ENCODE measurements around the gene SEMA5A.

Gene SEMA5A

DNA sequence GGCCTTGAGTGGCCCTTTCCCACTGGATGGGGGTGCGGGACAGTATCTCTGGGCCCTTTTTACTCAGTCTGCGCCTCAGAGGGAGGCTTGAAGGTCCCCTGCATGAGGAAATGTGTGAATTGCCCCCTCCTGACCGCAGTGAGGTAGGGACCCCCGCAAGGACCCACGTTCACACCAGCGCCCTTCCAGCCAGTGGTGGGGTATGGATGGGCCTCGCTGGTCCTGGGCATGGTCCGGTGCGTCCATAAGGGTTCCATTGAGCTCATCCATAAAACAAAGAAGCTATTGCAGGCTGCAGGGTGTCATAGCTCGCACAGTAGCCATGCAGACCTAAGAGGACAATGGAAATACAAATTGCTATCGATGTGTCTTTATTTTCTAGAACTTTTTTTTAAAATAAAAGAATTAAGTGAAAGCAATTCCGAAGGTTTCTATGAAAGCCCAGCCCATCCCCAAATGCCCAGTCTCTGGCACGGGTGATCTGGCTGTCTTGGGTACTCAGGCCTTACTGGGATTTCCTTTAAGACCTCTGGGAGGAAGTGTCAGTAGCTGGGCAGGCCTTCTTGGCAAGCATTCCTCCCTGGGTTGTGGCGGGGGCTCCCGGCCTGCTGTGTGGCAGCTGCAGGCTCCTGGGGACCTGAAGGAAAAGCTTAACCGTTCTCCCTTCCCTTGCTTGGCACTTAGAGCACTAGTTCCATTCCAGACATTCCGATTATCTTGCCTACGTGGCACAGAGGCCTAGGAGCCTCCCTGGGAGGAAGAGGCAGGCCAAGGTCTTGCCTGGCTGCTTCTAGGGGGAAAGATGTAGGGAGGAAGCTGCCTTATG is 1.5 kb upstream of the SEMA5A start:
- peaks cover 14% of the 10 kb centered on the region for H3K4me1 ChIP-seq (ENCODE audit: control insufficient read depth, insufficient read depth, low read length)
- no peak overlapping the region for H3K27ac ChIP-seq (ENCODE audit: low read depth, low read length)
- H3K27me3 ChIP-seq (ENCODE audit: control insufficient read depth, insufficient read depth, low read length) = peaks cover 6% of the 10 kb centered on the region; the same call in 1 of the 2 replicates
- H3K36me3 ChIP-seq (ENCODE audit: control insufficient read depth, insufficient read depth, low read length) = peaks cover 26% of the 10 kb centered on the region
- H3K9ac ChIP-seq (ENCODE audit: low read depth, low read length) = no peak overlapping the region
- peak overlapping the region; percentile 80 for H3K4me3 ChIP-seq (ENCODE audit: low read depth, low read length)
- H3K9me3 ChIP-seq (ENCODE audit: control insufficient read depth, insufficient read depth, low read length) = no peaks in the 10 kb centered on the region

DNA sequence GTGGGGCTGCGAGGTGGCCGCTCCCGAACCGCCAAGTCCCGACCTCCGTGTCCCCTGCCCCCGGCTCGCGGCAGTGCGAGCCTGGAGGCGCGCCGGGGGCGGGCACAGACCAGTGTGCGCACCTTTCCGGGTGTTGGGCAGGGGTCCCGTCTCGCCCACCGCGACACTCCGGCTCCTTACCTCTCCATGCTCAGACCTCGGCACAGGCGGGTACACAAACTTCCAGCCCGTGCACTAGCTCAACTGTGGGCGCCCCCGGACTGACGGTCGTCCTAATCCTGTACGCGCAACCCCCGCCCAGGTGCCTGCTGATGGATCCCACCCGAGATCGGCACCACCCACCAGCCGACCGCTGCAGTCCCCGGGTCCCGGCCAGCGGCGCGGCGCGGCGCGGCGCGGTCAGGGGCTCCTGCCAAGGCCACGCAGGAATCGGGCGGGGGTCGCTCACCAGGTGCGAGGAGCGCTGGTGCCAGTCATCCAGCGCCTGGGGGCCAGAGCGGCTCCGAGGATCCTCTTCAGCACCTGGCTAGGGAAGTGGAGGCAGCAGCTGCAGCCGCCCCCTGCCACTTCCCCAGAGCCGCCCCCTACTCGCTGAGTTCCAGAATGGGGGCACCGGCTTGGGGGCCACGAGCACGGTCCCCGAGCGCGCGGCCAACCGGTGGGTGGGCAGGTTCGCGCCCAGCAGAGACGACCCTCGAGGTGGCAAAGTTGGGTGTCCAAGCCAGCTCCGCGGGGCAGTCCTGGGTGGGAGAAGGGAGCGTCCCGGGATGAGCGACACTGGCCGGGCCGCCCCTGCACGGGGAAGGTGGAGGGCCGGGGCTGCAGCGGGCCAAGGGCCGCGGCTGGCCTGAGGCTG is 511 bp downstream of the SEMA5A start:
- H3K36me3 ChIP-seq (ENCODE audit: control insufficient read depth, insufficient read depth, low read length) = peaks cover 18% of the 10 kb centered on the region
- peak overlapping the region; percentile 86 for H3K9ac ChIP-seq (ENCODE audit: low read depth, low read length)
- H3K4me3 ChIP-seq (ENCODE audit: low read depth, low read length) = peak overlapping the region; percentile 96
- peaks cover 14% of the 10 kb centered on the region for H3K4me1 ChIP-seq (ENCODE audit: control insufficient read depth, insufficient read depth, low read length)
- no peaks in the 10 kb centered on the region for H3K9me3 ChIP-seq (ENCODE audit: control insufficient read depth, insufficient read depth, low read length)
- H3K27me3 ChIP-seq (ENCODE audit: control insufficient read depth, insufficient read depth, low read length) = peaks cover 6% of the 10 kb centered on the region; the same call in 1 of the 2 replicates
- H3K27ac ChIP-seq (ENCODE audit: low read depth, low read length) = no peak overlapping the region

DNA sequence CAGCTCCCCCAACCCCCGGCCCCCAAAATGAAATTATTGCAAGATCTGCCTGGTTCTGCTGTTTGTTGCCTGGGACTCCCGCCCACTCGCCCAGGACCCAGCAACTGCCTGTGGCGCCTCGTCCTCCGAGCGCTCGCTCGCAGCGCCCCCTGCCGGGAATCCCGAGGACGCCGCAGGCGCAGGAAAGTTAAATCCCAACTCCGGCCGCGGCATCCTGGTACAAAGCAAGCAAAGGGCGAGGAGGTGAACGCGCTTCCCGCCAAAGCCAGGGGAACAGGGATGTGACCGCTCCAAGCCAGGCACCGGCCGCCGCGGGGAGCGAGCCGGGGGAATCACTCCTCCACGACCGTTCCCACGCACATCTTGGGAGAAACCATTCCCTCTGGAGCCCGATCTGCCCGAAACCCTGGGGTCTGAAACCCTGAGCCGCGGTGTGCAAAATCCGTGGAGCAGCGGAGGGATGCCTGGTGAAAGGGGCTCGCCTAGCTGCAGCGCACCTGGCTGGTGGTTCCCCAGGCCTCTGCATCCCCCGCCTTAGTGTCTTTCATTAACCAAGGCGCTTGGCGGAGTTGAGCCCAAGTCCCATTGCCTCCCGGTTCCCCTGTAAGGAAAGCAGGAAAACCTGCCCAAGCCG is 1.3 kb downstream of the SEMA5A start:
- Histone ChIP-seq H3K4me3 (ENCODE audit: low read depth, low read length) (peak overlapping the region; percentile 96), H3K9ac (ENCODE audit: low read depth, low read length) (peak overlapping the region; percentile 86)

DNA sequence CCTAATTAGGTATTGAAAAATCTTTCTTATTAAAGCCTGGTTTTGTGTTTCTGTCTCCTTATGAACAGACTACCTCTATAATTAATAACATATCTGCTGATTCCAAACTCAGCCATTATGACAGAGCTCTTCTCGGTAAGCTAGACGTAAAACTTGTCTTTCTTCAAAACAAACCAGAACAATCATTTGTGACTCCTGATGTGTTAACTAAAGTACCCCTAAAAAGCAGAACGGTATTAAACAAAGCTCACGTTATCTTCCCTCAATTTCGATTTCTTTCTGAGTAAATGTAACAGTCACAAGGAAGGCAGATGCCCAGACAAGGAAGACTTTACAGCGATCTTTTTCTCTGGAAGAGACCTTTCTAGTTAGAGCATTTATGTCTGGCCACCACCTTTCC is 1.8 kb downstream of the SEMA5A start:
- peak overlapping the region; percentile 96 for H3K4me3 ChIP-seq (ENCODE audit: low read depth, low read length)

More for the DNA sequence above, 1.3 kb downstream of the SEMA5A start:
- H3K27ac ChIP-seq (ENCODE audit: low read depth, low read length) = no peak overlapping the region
- no peaks in the 10 kb centered on the region for H3K9me3 ChIP-seq (ENCODE audit: control insufficient read depth, insufficient read depth, low read length)
- H3K36me3 ChIP-seq (ENCODE audit: control insufficient read depth, insufficient read depth, low read length) = peaks cover 13% of the 10 kb centered on the region
- H3K27me3 ChIP-seq (ENCODE audit: control insufficient read depth, insufficient read depth, low read length) = peaks cover 6% of the 10 kb centered on the region; the same call in 1 of the 2 replicates
- H3K4me1 ChIP-seq (ENCODE audit: control insufficient read depth, insufficient read depth, low read length) = peaks cover 14% of the 10 kb centered on the region

DNA sequence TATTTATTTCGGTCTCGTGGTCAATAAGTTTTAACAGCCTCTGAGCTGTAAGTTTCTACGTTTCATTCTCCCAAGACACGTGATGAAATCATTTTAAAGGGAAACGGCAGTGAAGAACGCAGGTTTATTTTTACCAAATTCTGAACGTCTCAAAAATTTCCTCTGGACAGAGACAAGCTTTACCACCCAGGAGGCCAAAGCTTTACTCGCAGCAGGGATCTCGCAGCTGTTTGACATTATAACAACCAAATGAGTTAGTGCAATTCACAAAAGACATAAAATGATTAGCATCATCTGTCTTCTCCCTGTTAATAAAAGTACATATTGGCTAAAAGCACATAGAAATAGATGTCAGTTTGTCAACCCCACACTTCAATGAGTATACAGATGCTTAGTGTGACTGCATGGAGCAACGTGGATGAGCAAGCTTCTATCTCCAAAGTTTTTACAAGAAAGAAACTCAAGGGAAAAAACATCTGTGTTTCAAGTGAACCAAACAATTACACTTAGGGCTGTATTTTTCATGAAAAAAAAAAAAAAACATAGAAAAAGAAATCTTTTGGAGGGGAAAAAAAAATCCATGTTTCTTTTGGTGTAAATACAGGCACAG is 2.5 kb downstream of the SEMA5A start:
- Histone ChIP-seq H3K27me3 (ENCODE audit: control insufficient read depth, insufficient read depth, low read length) (peaks cover 6% of the 10 kb centered on the region; the same call in 1 of the 2 replicates), H3K36me3 (ENCODE audit: control insufficient read depth, insufficient read depth, low read length) (0 out of 2 replicates have a peak, but pooled peaks cover under 1% of the 10 kb centered on the region), H3K4me3 (ENCODE audit: low read depth, low read length) (no peak overlapping the region), H3K27ac (ENCODE audit: low read depth, low read length) (no peak overlapping the region), H3K9me3 (ENCODE audit: control insufficient read depth, insufficient read depth, low read length) (no peaks in the 10 kb centered on the region), H3K9ac (ENCODE audit: low read depth, low read length) (no peak overlapping the region), H3K4me1 (ENCODE audit: control insufficient read depth, insufficient read depth, low read length) (peaks cover 14% of the 10 kb centered on the region)

More for the DNA sequence above, 1.8 kb downstream of the SEMA5A start:
- H3K9ac ChIP-seq (ENCODE audit: low read depth, low read length) = peak overlapping the region; percentile 6; the same call in 1 of the 2 replicates
- H3K27me3 ChIP-seq (ENCODE audit: control insufficient read depth, insufficient read depth, low read length) = peaks cover 6% of the 10 kb centered on the region; the same call in 1 of the 2 replicates
- peaks cover 7% of the 10 kb centered on the region for H3K36me3 ChIP-seq (ENCODE audit: control insufficient read depth, insufficient read depth, low read length)
- peaks cover 14% of the 10 kb centered on the region for H3K4me1 ChIP-seq (ENCODE audit: control insufficient read depth, insufficient read depth, low read length)
- H3K9me3 ChIP-seq (ENCODE audit: control insufficient read depth, insufficient read depth, low read length) = no peaks in the 10 kb centered on the region
- H3K27ac ChIP-seq (ENCODE audit: low read depth, low read length) = no peak overlapping the region

DNA sequence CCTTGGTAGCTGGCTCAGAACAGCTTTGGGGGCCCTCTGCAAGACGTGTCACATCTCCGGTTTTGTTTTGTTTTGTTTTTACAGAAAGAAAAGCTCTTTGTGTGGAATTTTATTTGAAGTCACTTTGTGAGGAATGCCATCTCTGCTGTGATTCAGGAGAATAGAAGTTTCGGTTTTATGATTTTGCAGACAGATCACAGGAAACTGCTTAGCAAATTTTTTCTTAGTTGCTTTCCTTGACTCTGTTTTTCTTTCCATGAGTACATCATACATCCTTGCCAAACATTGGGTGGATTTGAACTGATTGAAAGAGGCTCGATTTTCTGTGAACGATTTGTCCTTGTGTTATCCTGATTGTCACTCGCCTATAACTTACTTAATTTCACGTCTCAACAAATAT is 5.1 kb downstream of the SEMA5A start:
- H3K9me3 ChIP-seq (ENCODE audit: control insufficient read depth, insufficient read depth, low read length) = no peaks in the 10 kb centered on the region
- H3K4me3 ChIP-seq (ENCODE audit: low read depth, low read length) = no peak overlapping the region
- no peaks in the 10 kb centered on the region; the same call in 1 of the 2 replicates for H3K4me1 ChIP-seq (ENCODE audit: control insufficient read depth, insufficient read depth, low read length)
- H3K36me3 ChIP-seq (ENCODE audit: control insufficient read depth, insufficient read depth, low read length) = no peaks in the 10 kb centered on the region
- peaks cover 6% of the 10 kb centered on the region; the same call in 1 of the 2 replicates for H3K27me3 ChIP-seq (ENCODE audit: control insufficient read depth, insufficient read depth, low read length)
- no peak overlapping the region for H3K9ac ChIP-seq (ENCODE audit: low read depth, low read length)
- no peak overlapping the region for H3K27ac ChIP-seq (ENCODE audit: low read depth, low read length)

DNA sequence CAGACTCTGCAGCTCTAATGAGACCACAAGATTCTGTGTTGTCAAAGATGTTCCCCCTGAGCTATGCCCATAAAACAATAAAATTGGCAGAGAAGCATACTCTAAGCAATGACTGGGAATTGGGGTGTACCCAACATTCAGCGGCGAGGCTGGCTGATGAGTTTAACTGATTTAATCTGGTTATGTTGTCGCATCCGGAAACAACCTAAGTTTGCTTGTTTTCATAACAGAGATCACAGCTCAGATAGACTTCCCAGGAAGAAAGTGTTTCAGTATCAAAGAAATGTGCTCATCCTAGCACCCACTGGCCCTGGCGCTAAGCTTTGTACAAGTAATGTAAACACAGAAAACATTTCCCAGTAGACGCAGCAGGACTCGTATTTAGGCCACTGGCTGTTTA is 7.4 kb downstream of the SEMA5A start:
- no peaks in the 10 kb centered on the region for H3K9me3 ChIP-seq (ENCODE audit: control insufficient read depth, insufficient read depth, low read length)
- H3K4me1 ChIP-seq (ENCODE audit: control insufficient read depth, insufficient read depth, low read length) = no peaks in the 10 kb centered on the region; the same call in 1 of the 2 replicates
- H3K36me3 ChIP-seq (ENCODE audit: control insufficient read depth, insufficient read depth, low read length) = no peaks in the 10 kb centered on the region
- no peak overlapping the region for H3K9ac ChIP-seq (ENCODE audit: low read depth, low read length)
- no peak overlapping the region for H3K4me3 ChIP-seq (ENCODE audit: low read depth, low read length)
- no peak overlapping the region for H3K27ac ChIP-seq (ENCODE audit: low read depth, low read length)
- H3K27me3 ChIP-seq (ENCODE audit: control insufficient read depth, insufficient read depth, low read length) = no peaks in the 10 kb centered on the region

DNA sequence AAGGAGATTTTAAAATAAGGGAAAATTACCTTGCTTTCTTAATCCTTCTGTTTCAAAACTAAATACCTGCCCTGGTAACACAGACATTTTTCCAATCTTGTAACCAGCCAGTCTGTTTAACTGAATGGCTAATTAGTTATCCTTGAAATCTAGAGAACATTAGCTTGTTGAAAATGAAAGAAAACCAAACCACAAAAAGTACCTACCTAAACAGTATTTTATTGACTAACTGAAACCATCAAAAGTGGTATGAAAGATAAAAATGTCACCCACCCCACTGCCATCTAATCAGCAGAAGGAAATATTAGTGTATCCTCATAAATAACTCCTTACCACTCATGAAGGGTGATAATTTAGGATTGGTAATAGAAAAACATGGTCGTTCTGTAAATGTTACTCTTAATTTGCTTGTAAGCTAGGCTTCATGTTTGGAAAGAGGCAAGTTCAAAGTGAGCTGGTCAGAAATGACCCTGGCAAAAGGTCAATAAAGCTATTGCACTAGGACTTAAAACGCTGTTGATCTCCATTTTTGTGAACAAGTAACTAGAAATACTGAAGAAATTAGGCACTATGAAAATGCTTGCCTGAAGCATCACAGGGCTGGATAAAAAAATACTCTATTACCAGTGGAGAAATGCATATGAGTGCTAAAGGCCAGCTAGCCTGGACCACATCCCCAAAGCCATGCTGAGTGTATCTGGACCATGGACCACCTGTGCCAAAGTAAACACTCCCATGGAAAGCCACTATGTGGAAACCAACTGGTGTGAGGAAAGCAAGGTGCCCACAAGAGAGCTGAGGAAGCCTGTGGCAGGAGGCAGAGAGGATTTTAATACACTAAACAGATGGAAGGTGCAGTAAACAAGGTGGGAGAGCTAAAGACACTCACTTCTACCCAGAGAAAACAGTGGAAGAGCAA is 8.4 kb downstream of the SEMA5A start:
- no peaks in the 10 kb centered on the region for H3K36me3 ChIP-seq (ENCODE audit: control insufficient read depth, insufficient read depth, low read length)
- H3K4me1 ChIP-seq (ENCODE audit: control insufficient read depth, insufficient read depth, low read length) = peaks cover 5% of the 10 kb centered on the region
- no peak overlapping the region for H3K27ac ChIP-seq (ENCODE audit: low read depth, low read length)
- H3K4me3 ChIP-seq (ENCODE audit: low read depth, low read length) = no peak overlapping the region
- H3K9ac ChIP-seq (ENCODE audit: low read depth, low read length) = no peak overlapping the region
- no peaks in the 10 kb centered on the region for H3K27me3 ChIP-seq (ENCODE audit: control insufficient read depth, insufficient read depth, low read length)
- H3K9me3 ChIP-seq (ENCODE audit: control insufficient read depth, insufficient read depth, low read length) = no peaks in the 10 kb centered on the region

DNA sequence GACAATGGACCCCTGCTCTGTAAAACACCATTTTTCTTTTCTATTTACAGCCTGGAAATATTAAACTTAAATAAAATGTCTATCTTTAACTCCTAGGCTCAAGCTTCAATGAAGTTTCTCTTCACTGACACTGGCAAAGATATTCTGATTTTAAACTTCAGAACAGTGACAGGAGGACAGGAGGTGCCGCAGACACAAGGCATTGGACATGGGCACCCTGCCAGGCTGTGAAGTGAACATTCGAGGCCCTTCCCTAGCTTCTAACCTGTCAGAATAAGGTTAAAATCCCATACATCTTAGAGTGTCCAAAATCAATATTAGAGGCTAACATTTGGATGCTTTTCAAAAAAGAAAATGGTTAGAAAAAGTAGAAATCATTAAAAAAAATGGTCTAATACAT is 9.2 kb downstream of the SEMA5A start:
- H3K27me3 ChIP-seq (ENCODE audit: control insufficient read depth, insufficient read depth, low read length) = no peaks in the 10 kb centered on the region
- H3K4me1 ChIP-seq (ENCODE audit: control insufficient read depth, insufficient read depth, low read length) = peaks cover 5% of the 10 kb centered on the region
- H3K36me3 ChIP-seq (ENCODE audit: control insufficient read depth, insufficient read depth, low read length) = no peaks in the 10 kb centered on the region
- H3K4me3 ChIP-seq (ENCODE audit: low read depth, low read length) = no peak overlapping the region
- H3K27ac ChIP-seq (ENCODE audit: low read depth, low read length) = no peak overlapping the region
- no peaks in the 10 kb centered on the region for H3K9me3 ChIP-seq (ENCODE audit: control insufficient read depth, insufficient read depth, low read length)
- H3K9ac ChIP-seq (ENCODE audit: low read depth, low read length) = no peak overlapping the region
